CD14-positive monocyte (primary cell): ENCODE measurements around the gene FHIT. TPM values are rescaled to one million over a fixed set of nuclear protein-coding genes. Genes with fewer than 3 reads are reported as not detected.
A peak's percentile ranks its signal among the peaks of the same experiment; 100 is the strongest.

ENCODE experiments used
- DNase-seq, 3 donors: peaks; one replicate each; pipeline ENCODE4 v3.0.0-alpha.2; 2011 to 2022
- H2AFZ ChIP-seq: 2 replicates; pipeline ENCODE4 v1.6.0; 2012; ENCODE audit warnings: mild to moderate bottlenecking, low read depth, low read length, inconsistent platforms; ENCODE audit not compliant: insufficient read depth, poor library complexity, severe bottlenecking
- H3K27ac ChIP-seq, 2 donors: 1 replicate in 1 of 2; 2 replicates in 1 of 2; pipeline ENCODE4 v1.5.1; 2012 to 2013; ENCODE audit warnings: low read length in 2 of 2, control low read depth in 1 of 2, inconsistent platforms in 1 of 2, low read depth in 1 of 2, mild to moderate bottlenecking in 1 of 2
- H3K27me3 ChIP-seq, 2 donors: one replicate each; pipeline versions ENCODE4 v1.6.0 to v1.6.1; 2011 to 2013; ENCODE audit warnings: low read length in 2 of 2; ENCODE audit not compliant: control insufficient read depth in 2 of 2, insufficient read depth in 2 of 2
- H3K36me3 ChIP-seq, 2 donors: replicated peaks in 1 of 2; 1 replicate in 1 of 2; 2 replicates in 1 of 2; pipeline versions ENCODE4 v1.5.1 to v1.6.1; 2012 to 2013; ENCODE audit warnings: low read length in 2 of 2, control low read depth in 1 of 2, inconsistent platforms in 1 of 2, mild to moderate bottlenecking in 1 of 2; ENCODE audit not compliant: insufficient read depth in 2 of 2, control insufficient read depth in 1 of 2
- H3K4me1 ChIP-seq, 2 donors: 1 replicate in 1 of 2; 2 replicates in 1 of 2; pipeline versions ENCODE4 v1.5.1 to v1.6.1; 2012 to 2013; ENCODE audit warnings: low read length in 2 of 2, control low read depth in 1 of 2, inconsistent platforms in 1 of 2, mild to moderate bottlenecking in 1 of 2, moderate library complexity in 1 of 2; ENCODE audit not compliant: insufficient read depth in 2 of 2, control insufficient read depth in 1 of 2
- H3K4me2 ChIP-seq: replicated peaks from 2 replicates; pipeline ENCODE3; 2012; ENCODE audit warnings: low read length, moderate library complexity, mild to moderate bottlenecking; ENCODE audit not compliant: poor library complexity, severe bottlenecking; ENCODE audit errors: extremely low read depth
- H3K4me3 ChIP-seq, 3 experiments: fragments of 200-600 bp in 1 of 3; sonication (generic) in 1 of 3; replicated peaks in 1 of 3; 1 replicate in 2 of 3; 2 replicates in 1 of 3; pipeline ENCODE4 v1.5.1; 2011 to 2013; ENCODE audit warnings: low read length in 3 of 3, mild to moderate bottlenecking in 3 of 3, control low read depth in 2 of 3, low read depth in 2 of 3, inconsistent platforms in 1 of 3, moderate library complexity in 1 of 3
- H3K79me2 ChIP-seq: 2 replicates; pipeline ENCODE4 v1.6.0; 2012; ENCODE audit warnings: mild to moderate bottlenecking, control low read depth, inconsistent platforms, low read length, moderate library complexity; ENCODE audit not compliant: insufficient read depth
- H3K9ac ChIP-seq: 2 replicates; pipeline ENCODE4 v1.6.0; 2017; ENCODE audit warnings: low read length, mild to moderate bottlenecking; ENCODE audit not compliant: insufficient read depth, poor library complexity, severe bottlenecking
- H3K9me3 ChIP-seq, 2 donors: replicated peaks in 1 of 2; 1 replicate in 1 of 2; 2 replicates in 1 of 2; pipeline versions ENCODE4 v1.5.1 to v1.6.1; 2012 to 2013; ENCODE audit warnings: low read length in 2 of 2, control low read depth in 1 of 2; ENCODE audit not compliant: control insufficient read depth in 1 of 2, insufficient read depth in 1 of 2
- H4K20me1 ChIP-seq: 2 replicates; pipeline ENCODE4 v1.6.0; 2012; ENCODE audit warnings: mild to moderate bottlenecking, low read length, control low read depth, moderate library complexity; ENCODE audit not compliant: insufficient read depth
- H3K27ac Mint-ChIP-seq, 7 donors: one replicate each; pipeline ENCODE4 v1.8.0; 2020; ENCODE audit warnings: mild to moderate bottlenecking in 7 of 7, mixed read lengths in 7 of 7, moderate library complexity in 6 of 7, inconsistent platforms in 2 of 7
- H3K27me3 Mint-ChIP-seq, 3 donors: one replicate each; pipeline ENCODE4 v1.8.0; 2021 to 2022; ENCODE audit warnings: low read depth in 3 of 3, mild to moderate bottlenecking in 3 of 3, mixed read lengths in 3 of 3, moderate library complexity in 3 of 3, inconsistent platforms in 1 of 3
- H3K36me3 Mint-ChIP-seq, 2 donors: one replicate each; pipeline ENCODE4 v1.8.0; 2020; ENCODE audit warnings: mixed read lengths in 2 of 2, inconsistent platforms in 1 of 2, mild to moderate bottlenecking in 1 of 2
- H3K4me1 Mint-ChIP-seq: one replicate; pipeline ENCODE4 v1.8.0; 2020; ENCODE audit warnings: mild to moderate bottlenecking, mixed read lengths
- H3K4me3 Mint-ChIP-seq, 2 donors: one replicate each; pipeline ENCODE4 v1.8.0; 2020; ENCODE audit warnings: mild to moderate bottlenecking in 2 of 2, mixed read lengths in 2 of 2, moderate library complexity in 1 of 2
- H3K9me3 Mint-ChIP-seq, 7 donors: one replicate each; pipeline ENCODE4 v1.8.0; 2020 to 2022; ENCODE audit warnings: mixed read lengths in 7 of 7, mild to moderate bottlenecking in 6 of 7, moderate library complexity in 6 of 7, inconsistent platforms in 2 of 7
- WGBS: methylation state at CpG from one replicate; pipeline ENCODE4 v1.1.5; 2013; ENCODE audit warnings: missing lambda C conversion rate; ENCODE audit not compliant: insufficient coverage; 5-methylcytosine and 5-hydroxymethylcytosine counted together
- intact Hi-C, 2 donors: fragments of 100-400 bp; cut with micrococcal nuclease; formaldehyde crosslinking; loops; one replicate each; pipeline versions ENCODE4 v1.15.0 to v1.15.1; 2023
- polyA plus RNA-seq, 3 donors: library from polyadenylated mRNA; depleted of rRNA in 1 of 3; unstranded in 2 of 3; stranded (reverse) in 1 of 3; fragments of 300-500 nt in 2 of 3; fragments of >200 nt in 1 of 3; fragmentation: Illumina TruSeq in 2 of 3; gene quantifications; 1 replicate in 2 of 3; 2 replicates in 1 of 3; pipeline ENCODE4 v1.2.3, GENCODE V29; 2012 to 2021
- TF ChIP-seq, protein P1 (sequence below): fragments of 200-600 bp; IDR thresholded peaks from one replicate; pipeline ENCODE4 v1.8.0; 2022; ENCODE audit warnings: antibody characterized with exemption, mild to moderate bottlenecking

The FHIT gene
- polyA plus RNA-seq, 3 donors = 1.7 to 3.4 (median 3.2) TPM

DNA sequence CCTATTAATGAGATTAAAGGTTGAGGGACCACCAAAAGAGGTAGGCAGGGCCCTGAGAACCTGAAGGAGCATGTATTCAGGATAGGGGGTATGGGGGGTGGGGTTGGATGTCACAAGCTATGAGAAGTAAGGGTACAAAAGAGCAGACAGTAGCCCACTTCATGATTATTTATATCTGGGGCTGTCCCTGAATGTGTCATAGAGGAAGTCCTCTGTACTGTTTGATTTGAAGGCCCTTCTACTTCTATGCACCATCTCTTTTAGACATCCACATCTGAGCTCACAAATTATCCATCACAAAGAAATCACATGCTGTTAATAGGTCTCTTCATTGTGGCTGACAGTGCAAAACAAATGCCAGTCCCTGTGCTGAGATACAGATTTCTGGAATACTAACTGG, 68.6 kb downstream of the FHIT start:
- Mint-ChIP-seq H3K27me3 (no peaks in the 10 kb centered on the region), H3K4me3 (no peak overlapping the region), H3K4me1 (no peaks in the 10 kb centered on the region), H3K36me3 (no peaks in the 10 kb centered on the region), H3K9me3 (peaks cover 0 to 7% (median 0%) of the 10 kb centered on the region in 7 donors), H3K27ac (no peak overlapping the region)
- Histone ChIP-seq H3K79me2 (no peaks in the 10 kb centered on the region), H3K9me3 (no peaks in the 10 kb centered on the region), H3K4me3 (no peak overlapping the region), H3K27ac (no peak overlapping the region), H3K27me3 (no peaks in the 10 kb centered on the region), H3K4me1 (no peaks in the 10 kb centered on the region), H3K36me3 (no peaks in the 10 kb centered on the region), H3K9ac (no peak overlapping the region), H4K20me1 (no peaks in the 10 kb centered on the region), H3K4me2 (no peak overlapping the region), H2AFZ (no peak overlapping the region)
- no peak for DNase-seq
- intact Hi-C loops = no loop called here
- TF ChIP-seq, protein P1, sequence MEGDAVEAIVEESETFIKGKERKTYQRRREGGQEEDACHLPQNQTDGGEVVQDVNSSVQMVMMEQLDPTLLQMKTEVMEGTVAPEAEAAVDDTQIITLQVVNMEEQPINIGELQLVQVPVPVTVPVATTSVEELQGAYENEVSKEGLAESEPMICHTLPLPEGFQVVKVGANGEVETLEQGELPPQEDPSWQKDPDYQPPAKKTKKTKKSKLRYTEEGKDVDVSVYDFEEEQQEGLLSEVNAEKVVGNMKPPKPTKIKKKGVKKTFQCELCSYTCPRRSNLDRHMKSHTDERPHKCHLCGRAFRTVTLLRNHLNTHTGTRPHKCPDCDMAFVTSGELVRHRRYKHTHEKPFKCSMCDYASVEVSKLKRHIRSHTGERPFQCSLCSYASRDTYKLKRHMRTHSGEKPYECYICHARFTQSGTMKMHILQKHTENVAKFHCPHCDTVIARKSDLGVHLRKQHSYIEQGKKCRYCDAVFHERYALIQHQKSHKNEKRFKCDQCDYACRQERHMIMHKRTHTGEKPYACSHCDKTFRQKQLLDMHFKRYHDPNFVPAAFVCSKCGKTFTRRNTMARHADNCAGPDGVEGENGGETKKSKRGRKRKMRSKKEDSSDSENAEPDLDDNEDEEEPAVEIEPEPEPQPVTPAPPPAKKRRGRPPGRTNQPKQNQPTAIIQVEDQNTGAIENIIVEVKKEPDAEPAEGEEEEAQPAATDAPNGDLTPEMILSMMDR = no peak

DNA sequence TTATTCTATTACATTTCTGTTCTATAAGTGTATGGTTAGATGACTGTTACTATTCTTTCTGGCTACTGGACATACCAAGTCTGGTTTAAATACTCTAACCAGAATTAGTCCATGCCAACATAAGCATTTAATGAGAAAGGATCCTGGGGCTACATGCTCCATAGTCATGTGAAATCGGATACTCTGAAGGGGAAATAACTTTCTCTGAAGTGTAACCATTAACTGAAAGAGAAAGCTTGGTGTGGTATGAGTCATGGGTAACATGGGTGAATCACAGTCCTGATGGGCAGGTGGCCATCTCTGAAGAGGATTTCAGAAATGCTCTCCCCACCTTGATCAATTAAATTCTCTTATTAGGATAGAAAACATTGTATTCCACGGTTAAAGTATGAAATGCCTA, 69.4 kb downstream of the FHIT start:
- Histone ChIP-seq H3K9me3 (no peaks in the 10 kb centered on the region), H3K4me2 (no peak overlapping the region), H3K27ac (no peak overlapping the region), H2AFZ (no peak overlapping the region), H3K79me2 (no peaks in the 10 kb centered on the region), H3K27me3 (no peaks in the 10 kb centered on the region), H3K36me3 (no peaks in the 10 kb centered on the region), H3K4me3 (no peak overlapping the region), H3K4me1 (no peaks in the 10 kb centered on the region), H4K20me1 (no peaks in the 10 kb centered on the region), H3K9ac (no peak overlapping the region)
- intact Hi-C loops = no loop called here
- Mint-ChIP-seq H3K4me3 (no peak overlapping the region), H3K27me3 (no peaks in the 10 kb centered on the region), H3K4me1 (no peaks in the 10 kb centered on the region), H3K27ac (peak overlapping the region in 1 of 7 donors; percentile 3), H3K9me3 (peaks cover 0 to 6% (median 1%) of the 10 kb centered on the region in 7 donors), H3K36me3 (no peaks in the 10 kb centered on the region)
- WGBS = no CpG with 5 or more reads among the region's 2 CpGs
- TF ChIP-seq, protein P1 = no peak
- peak in 1 of 3 donors; percentile 5 for DNase-seq
